Head of caudate nucleus (tissue), 42 donors: ENCODE measurements around the gene SLC12A8.

Source experiments
- DNase-seq, 42 donors: peaks; one replicate each; pipeline versions ENCODE4 v3.0.0 to v3.0.0-alpha.2; 2020 to 2021; ENCODE audit warnings: mixed read lengths in 7 of 42
- intact Hi-C: fragments of 100-400 bp; cut with DNase I; formaldehyde crosslinking; loops from one replicate; pipeline ENCODE4 v1.15.0; 2022

SLC12A8 gene

GRCh38 chr3:125035217-125035616 lies 177.3 kb downstream of the SLC12A8 start:
- DNase-seq = no peak
- intact Hi-C loops = no loop called here

- DNase-seq = no peak
- intact Hi-C loops = no loop called here
These were observed 178.9 kb downstream of the SLC12A8 start for GRCh38 chr3:125033616-125034015.

DNA sequence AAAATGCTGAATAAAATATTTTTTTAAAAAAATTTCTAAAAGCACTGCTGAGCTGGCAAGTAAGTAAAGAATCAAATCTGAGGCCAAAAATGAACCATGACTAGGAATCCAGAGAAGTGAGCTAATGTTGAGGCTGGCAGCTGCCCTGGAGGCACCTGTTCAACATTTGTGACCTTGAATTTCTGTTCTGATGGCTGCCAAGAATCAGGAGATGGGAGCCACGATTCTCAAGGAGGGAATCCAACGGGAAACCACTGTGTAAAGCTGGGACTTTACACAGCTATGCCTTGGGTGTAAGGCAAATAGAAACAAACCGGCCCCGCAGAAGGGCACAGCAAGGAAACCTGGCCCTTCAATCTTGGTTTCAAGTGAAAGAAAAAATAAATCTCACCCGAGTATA lies 179.4 kb downstream of the SLC12A8 start:
- intact Hi-C loops = no loop called here
- DNase-seq = no peak

- intact Hi-C loops = no loop called here
- no peak for DNase-seq
These were observed 179.9 kb downstream of the SLC12A8 start for GRCh38 chr3:125032683-125033082.
